B cell (primary cell): ENCODE measurements around the gene PRMT6.

Source experiments
- CTCF ChIP-seq: fragments of 200-600 bp; IDR thresholded peaks from one replicate; pipeline ENCODE4 v1.8.0; 2022; ENCODE audit warnings: antibody characterized with exemption, mild to moderate bottlenecking
- EZH2 ChIP-seq: IDR thresholded peaks from 2 replicates; pipeline ENCODE4 v1.6.1; 2012; ENCODE audit warnings: borderline replicate concordance, low read depth, mild to moderate bottlenecking, moderate library complexity, low read length; ENCODE audit not compliant: insufficient read depth, poor library complexity, severe bottlenecking

- TF ChIP-seq CTCF = no peak
- TF ChIP-seq EZH2 = no peak
These were observed 42.5 kb downstream of the PRMT6 start for GRCh38 chr1:107098961-107099360.
